GM12874 (cell line): ENCODE data around the gene OR4D2.

Source experiments
- CTCF ChIP-seq: IDR thresholded peaks from 2 replicates; pipeline ENCODE4 v1.5.1; 2011; ENCODE audit warnings: low read depth, mild to moderate bottlenecking, control low read depth, low read length, moderate library complexity; ENCODE audit not compliant: insufficient read depth

The OR4D2 gene

DNA sequence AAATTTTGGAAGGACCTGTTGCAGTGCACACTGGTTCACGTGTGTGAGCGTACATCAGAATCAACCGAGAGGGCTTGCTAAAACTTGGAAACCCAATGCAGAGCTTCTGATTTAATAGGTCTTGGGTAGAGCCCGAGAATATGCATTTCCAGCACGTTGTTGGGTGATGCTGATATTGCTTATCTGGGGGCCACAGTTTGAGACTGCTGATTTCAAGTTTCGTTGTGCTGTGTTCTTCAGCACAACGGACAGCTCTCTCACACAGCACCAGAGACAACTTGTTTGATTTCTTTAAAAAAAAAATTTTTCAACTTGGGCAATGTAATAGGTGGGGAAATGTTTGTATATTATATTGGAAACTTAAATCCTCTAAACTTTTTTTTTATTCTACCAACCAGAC, 9.4 kb downstream of the OR4D2 start:
- no peak for TF ChIP-seq CTCF

DNA sequence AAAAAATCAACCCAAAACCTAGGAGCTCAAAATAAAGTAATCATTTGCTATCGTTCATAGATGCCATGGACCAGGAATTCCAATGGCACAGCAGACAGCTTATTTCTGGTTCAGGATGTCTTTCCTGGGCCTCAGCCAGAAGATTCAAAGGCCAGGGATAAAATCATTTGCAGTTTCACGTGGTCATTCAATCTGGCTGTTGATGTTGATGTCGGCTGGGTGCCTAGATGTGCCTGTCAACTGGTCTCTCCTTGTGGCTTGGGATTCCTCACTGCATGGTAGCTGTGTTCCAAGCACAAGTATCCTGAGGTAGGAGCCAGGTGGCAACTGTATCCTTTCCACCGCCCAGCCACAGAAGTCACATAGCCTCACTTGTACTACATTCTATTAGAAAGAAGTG, 15.0 kb downstream of the OR4D2 start:
- no peak for TF ChIP-seq CTCF

- no peak for TF ChIP-seq CTCF
Observed at GRCh38 chr17:58183514-58183913, 16.7 kb downstream of the OR4D2 start.

- TF ChIP-seq CTCF = no peak
Observed at GRCh38 chr17:58184308-58184985, 17.7 kb downstream of the OR4D2 start.

GRCh38 chr17:58184986-58185761, 18.4 kb downstream of the OR4D2 start:
- no peak for TF ChIP-seq CTCF

GRCh38 chr17:58186591-58186990, 19.8 kb downstream of the OR4D2 start:
- no peak for TF ChIP-seq CTCF

DNA sequence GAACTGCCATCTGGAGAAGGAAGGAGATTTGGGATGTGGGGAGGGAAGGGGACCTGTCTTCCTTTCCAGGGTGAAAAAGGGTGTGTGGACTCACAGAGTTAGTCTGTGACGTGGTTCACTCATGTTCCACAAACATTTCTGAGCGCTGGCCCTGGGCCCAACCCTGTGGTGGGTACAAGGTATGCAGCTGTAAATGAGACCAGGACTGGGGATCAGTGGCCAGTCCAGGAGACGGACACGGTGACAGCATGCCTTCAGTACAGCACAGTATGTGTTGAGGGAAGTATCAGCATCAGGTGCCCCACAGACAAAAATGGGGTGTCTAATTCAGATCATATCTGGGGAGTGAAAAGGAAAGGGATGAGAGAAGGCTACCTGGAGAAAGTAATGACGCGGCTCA, 20.3 kb downstream of the OR4D2 start:
- no peak for TF ChIP-seq CTCF
